Stimulated activated CD8-positive, alpha-beta memory T cell treated with anti-CD3 and anti-CD28 coated beads, Interleukin-7, amount 100 ng/mL, for 1 hour (primary cell): ENCODE measurements around the gene TM4SF1.
"Not testable (repeated sequence)": the region's sequence is repeated elsewhere in the genome, so short reads cannot be mapped to it uniquely, and the experiment has no call there.

ENCODE experiments used
- DNase-seq, 2 donors: peaks; one replicate each; pipeline ENCODE4 v3.0.0-alpha.2; 2020; ENCODE audit warnings: low read depth in 2 of 2

Gene TM4SF1

GRCh38 chr3:149343951-149344350 is 33.5 kb downstream of the TM4SF1 start:
- no peak for DNase-seq

GRCh38 chr3:149342413-149343380 is 34.8 kb downstream of the TM4SF1 start:
- no peak for DNase-seq

GRCh38 chr3:149340310-149340933 is 37.0 kb downstream of the TM4SF1 start:
- DNase-seq, result no peak

GRCh38 chr3:149339931-149340309 is 37.5 kb downstream of the TM4SF1 start:
- no peak for DNase-seq

DNA sequence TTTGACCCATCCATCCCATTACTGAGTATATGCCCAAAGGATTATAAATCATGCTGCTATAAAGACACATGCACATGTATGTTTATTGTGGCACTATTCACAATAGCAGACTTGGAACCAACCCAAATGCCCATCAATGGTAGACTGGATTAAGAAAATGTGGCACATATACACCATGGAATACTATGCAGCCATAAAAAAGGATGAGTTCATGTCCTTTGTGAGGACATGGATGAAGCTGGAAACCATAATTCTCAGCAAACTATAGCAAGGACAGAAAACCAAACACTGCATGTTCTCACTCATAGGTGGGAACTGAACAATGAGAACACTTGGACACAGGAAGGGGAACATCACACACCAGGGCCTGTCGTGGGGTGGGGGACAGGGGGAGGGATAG is 40.0 kb downstream of the TM4SF1 start:
- not testable (repeated sequence) for DNase-seq

DNA sequence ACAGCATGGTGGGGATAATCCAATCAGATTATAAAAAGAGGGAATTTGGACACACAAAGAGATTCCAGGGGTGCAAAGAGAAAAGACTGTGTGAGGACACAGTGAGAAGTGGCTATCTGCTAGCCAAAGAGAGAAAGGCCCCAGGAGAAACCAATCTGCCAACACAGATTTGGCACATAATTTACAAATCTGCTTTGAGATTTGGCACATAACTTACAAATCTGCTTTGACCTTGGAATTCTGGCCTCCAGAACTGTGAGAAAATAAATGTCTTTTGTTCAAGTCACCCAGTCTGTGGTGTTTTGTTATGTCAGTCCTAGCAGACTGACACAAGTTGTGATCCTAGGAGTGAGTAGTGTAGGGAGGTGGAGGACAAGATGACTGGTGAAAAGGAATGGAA is 40.5 kb downstream of the TM4SF1 start:
- DNase-seq, result no peak

- DNase-seq, result no peak
Measured at GRCh38 chr3:149333176-149333859, 44.1 kb downstream of the TM4SF1 start, which contains the start of gene TM4SF18. TM4SF18 (minus strand) TSS chr3:149333636; CDS start chr3:149333382, 254 bp downstream.

DNA sequence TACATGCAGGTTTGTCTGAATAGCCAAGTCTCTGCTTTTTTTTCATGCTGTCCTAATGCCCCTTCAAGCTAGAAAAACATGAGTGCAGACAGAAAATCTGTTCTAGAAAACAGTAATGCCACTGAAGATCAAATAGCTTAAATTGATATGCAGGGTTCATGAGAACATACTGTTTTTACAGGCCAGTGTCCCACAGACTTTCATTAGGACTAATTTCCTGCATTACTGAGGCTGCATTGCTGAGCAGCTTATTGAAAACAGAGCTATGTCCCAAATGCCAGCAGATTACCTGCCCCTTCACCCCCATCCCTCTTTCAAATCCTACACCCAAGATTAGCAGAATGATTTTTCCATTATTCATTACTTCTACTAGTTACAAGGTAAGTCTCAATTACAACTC is 44.7 kb downstream of the TM4SF1 start:
- DNase-seq, result no peak

GRCh38 chr3:149332227-149332765 is 45.2 kb downstream of the TM4SF1 start:
- DNase-seq, result no peak

DNA sequence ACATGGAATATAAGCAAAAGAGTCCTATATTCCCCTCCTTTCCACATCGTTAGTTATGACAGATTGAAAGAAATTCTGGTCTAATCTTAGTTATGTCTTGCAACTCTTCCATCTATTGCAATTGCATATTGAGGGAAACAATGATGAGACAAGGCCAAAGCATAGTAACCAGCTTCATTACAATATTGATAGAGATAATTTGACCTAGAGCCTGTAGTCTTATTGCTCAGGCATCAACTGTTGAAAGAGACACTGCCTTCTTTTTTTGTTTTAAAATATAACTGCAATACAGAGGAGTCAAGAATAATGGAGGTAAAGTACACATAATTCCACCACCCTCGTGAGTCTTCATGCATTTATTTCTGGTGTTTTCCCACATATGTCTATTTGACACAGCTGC is 46.1 kb downstream of the TM4SF1 start:
- no peak for DNase-seq

DNA sequence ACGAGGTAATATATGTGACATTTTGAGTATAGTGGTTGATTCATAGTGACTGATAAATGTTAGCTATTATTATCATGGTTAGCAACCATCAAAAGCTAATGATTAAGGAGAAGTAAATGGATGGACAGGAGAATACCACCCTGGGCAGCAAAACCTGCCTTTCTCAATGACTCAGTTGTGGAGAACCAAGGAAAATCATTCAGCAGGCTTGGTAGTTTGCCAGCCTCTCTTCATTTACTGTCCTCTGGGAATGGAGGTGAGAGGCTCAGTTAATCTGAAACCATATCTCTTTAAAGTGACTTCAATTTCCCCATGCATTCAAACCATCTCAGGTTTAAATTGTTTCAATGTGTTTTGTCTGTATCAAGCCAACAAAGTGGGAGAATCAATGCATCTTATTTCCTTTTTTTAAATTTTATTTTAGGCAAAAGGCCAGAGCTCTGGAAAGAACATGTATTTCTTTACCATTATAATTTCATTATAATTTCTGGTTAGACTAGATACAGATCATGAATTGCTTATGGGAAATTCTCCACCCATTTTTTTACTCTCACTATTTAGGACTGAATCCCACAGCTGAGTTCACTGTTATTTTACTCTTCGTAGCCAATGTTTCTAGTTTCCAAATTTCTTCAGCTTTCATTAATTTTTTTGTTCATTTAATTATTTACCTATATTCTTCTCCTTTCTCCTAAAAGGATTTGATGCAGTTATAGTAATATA is 46.7 kb downstream of the TM4SF1 start:
- DNase-seq, result no peak

DNA sequence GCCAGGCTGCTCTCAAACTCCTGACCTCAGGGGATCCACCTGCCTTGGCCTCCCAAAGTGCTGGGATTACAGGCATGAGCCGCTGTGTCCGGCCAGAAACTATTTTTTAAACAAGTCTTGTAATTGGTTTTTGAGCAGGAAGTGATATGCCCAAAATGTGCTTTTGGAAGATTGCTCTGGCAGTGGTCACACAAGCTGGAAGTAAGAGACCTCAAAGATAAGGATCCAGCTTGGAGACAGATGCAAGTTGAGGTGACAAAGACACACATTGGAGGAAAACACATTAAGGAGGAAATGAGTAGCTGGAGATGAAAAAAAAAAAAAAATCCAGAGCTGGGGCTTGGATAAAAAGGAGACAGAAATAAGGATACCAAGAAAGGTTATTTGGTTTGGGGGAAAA is 50.3 kb downstream of the TM4SF1 start:
- DNase-seq, result no peak

GRCh38 chr3:149325581-149325980 is 51.9 kb downstream of the TM4SF1 start:
- DNase-seq, result no peak

GRCh38 chr3:149324332-149324731 is 53.1 kb downstream of the TM4SF1 start:
- no peak for DNase-seq

- DNase-seq, result no peak
Measured at GRCh38 chr3:149321640-149322039, 55.8 kb downstream of the TM4SF1 start.

DNA sequence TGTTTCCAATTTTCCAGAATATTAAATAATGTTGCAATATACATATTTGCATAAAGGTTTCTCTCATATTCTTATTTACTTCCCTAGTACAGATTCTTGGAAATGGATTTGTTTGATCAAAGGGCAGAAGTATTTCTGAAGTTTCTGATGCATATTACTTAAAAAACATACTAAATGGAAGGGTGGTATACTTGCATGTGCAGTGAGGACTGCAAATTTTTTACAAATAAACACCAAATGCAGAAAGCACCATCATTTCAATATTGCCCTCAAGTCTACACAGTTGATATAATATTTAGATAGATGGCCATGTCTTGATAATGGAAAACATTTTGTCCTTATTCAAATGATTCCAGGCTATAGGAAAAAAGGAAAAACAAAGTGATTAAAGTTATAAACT is 56.3 kb downstream of the TM4SF1 start:
- no peak for DNase-seq

DNA sequence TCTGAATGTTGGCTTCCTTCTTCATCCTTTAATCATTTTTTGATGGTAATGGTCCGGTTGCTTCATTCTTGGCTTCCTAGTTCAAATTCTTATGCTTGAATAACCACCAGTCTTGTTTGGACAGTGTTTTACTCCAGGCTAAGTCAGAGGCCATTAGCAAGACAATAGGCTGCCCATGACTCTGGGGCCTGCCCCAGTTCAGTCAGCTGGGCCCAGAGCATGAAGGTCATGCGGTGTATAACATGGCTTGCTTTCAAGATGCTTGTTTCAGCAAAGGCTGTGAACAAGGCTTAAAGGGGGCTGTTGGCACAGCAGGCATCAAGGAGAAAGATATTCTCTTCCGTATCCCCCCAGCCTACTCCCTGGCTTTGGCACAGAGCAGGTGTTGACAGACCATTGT is 57.7 kb downstream of the TM4SF1 start:
- no peak for DNase-seq
